Measurements from ENCODE around the gene KCTD11. TPM values are rescaled to one million over a fixed set of nuclear protein-coding genes. Genes with fewer than 3 reads are reported as not detected.

Gene KCTD11
- total and polyA plus RNA-seq, 2 donors (not counting 1 experiment from before 2014, with no cell fraction given): 4.3 to 13.4 TPM

DNA sequence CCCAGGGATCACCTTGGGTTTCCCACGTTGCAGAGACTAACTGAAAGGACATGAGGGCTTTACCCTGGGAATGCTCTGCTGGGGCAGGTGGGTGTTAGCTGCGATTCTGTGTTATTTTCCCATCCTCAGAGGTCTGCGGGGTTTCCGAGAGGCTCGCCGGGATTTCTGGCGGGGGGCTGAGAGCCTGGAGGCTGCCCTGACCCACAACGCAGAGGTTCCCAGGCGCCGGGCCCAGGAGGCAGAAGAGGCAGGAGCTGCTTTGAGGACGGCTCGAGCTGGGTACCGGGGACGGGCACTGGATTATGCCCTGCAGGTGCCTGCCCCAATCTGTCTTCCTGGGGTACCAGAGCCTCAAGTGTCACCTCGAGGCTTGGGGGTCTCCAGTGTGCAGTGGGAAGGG lies 8.7 kb upstream of the KCTD11 start:
- WGBS (ENCODE audit: insufficient coverage): 91% methylated on average over 15 of the region's 15 CpGs
- H3K4me2 ChIP-seq (replicated peaks; ENCODE audit: low read depth, low read length, poor library complexity, severe bottlenecking): no peak overlapping the region
- Mint-ChIP-seq H3K4me3 (no peak overlapping the region), H3K27me3 (no peaks in the 10 kb centered on the region), H3K9me3 (ENCODE audit: insufficient read depth) (no peaks in the 10 kb centered on the region), H3K27ac (no peak overlapping the region), H3K4me1 (peaks cover 7% of the 10 kb centered on the region)
- TF ChIP-seq, protein P1, sequence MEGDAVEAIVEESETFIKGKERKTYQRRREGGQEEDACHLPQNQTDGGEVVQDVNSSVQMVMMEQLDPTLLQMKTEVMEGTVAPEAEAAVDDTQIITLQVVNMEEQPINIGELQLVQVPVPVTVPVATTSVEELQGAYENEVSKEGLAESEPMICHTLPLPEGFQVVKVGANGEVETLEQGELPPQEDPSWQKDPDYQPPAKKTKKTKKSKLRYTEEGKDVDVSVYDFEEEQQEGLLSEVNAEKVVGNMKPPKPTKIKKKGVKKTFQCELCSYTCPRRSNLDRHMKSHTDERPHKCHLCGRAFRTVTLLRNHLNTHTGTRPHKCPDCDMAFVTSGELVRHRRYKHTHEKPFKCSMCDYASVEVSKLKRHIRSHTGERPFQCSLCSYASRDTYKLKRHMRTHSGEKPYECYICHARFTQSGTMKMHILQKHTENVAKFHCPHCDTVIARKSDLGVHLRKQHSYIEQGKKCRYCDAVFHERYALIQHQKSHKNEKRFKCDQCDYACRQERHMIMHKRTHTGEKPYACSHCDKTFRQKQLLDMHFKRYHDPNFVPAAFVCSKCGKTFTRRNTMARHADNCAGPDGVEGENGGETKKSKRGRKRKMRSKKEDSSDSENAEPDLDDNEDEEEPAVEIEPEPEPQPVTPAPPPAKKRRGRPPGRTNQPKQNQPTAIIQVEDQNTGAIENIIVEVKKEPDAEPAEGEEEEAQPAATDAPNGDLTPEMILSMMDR (IDR thresholded peaks at IDR 0.05): no peak
- no peak for TF ChIP-seq EZH2 (IDR thresholded peaks at IDR 0.05; ENCODE audit: borderline replicate concordance, insufficient read depth, low read depth, low read length, poor library complexity, severe bottlenecking)
- intact Hi-C loops (cut with micrococcal nuclease): no loop called here
- no peak overlapping the region for H3K9ac ChIP-seq (ENCODE audit: low read length)
- H3K4me1 ChIP-seq (ENCODE audit: control insufficient read depth in 2 of 2, insufficient read depth in 2 of 2, low read length in 2 of 2): peaks cover 0 to 14% of the 10 kb centered on the region in 2 donors
- no peaks in the 10 kb centered on the region for H3K9me3 ChIP-seq (ENCODE audit: control extremely low read depth in 1 of 3, control insufficient read depth in 2 of 3, insufficient read depth in 1 of 3, low read length in 2 of 3)
- no peak overlapping the region for H3K4me3 ChIP-seq (ENCODE audit: control extremely low read depth in 1 of 5, extremely low read depth in 1 of 5, insufficient read depth in 1 of 5, low read depth in 2 of 5, low read length in 4 of 5)
- no peaks in the 10 kb centered on the region for H3K27me3 ChIP-seq (replicated peaks in 1 of 4; ENCODE audit: control extremely low read depth in 1 of 4, control insufficient read depth in 3 of 4, insufficient read depth in 4 of 4, low read length in 3 of 4)
- H2AFZ ChIP-seq (ENCODE audit: insufficient read depth, low read depth, low read length, poor library complexity, severe bottlenecking): no peak overlapping the region
- no peak for DNase-seq
- POLR2A ChIA-PET: interaction anchor here (0.8 to 1.6 kb wide), 2 partner anchors 14 to 18 kb away, joined by 3 to 7 read pairs; partner anchors contain the start of gene NEURL4
- peaks cover 10 to 88% of the 10 kb centered on the region in 2 experiments for H3K36me3 ChIP-seq (replicated peaks in 1 of 2; ENCODE audit: control extremely low read depth in 1 of 2, control insufficient read depth in 1 of 2, extremely low read depth in 1 of 2, insufficient read depth in 2 of 2, low read length in 1 of 2)
- CTCF ChIA-PET: interaction anchor here (0.6 to 5.8 kb wide), 4 partner anchors 14 to 46 kb away, joined by 3 to 47 read pairs (median 24); partner anchors contain the start of gene NEURL4
- no peak for ATAC-seq (ENCODE audit: low read depth)
- peaks cover 64% of the 10 kb centered on the region for H4K20me1 ChIP-seq (ENCODE audit: control insufficient read depth, insufficient read depth, low read length, poor library complexity, severe bottlenecking)
- H3K79me2 ChIP-seq (ENCODE audit: control insufficient read depth, insufficient read depth, low read length): peaks cover 48% of the 10 kb centered on the region
- H3K27ac ChIP-seq (ENCODE audit: low read length in 2 of 2): no peak overlapping the region
